Loucy (cell line): ENCODE data around the gene MTHFD2L.

Experiments used
- H2AFZ ChIP-seq: fragments of 200-600 bp; sonication (generic); 2 replicates; pipeline ENCODE4 v1.6.0; 2016; ENCODE audit warnings: antibody characterized with exemption, mild to moderate bottlenecking, low read length, moderate library complexity
- H3F3A ChIP-seq: fragments of 200-600 bp; 2 replicates; pipeline ENCODE4 v1.6.0; 2016; ENCODE audit warnings: antibody characterized with exemption, low read depth, mild to moderate bottlenecking
- H3K27me3 ChIP-seq: fragments of 200-600 bp; sonication (generic); 2 replicates; pipeline ENCODE4 v1.6.1; 2014; ENCODE audit warnings: low read length, mild to moderate bottlenecking; ENCODE audit not compliant: insufficient read depth, poor library complexity, severe bottlenecking
- H3K36me3 ChIP-seq: fragments of 200-600 bp; sonication (generic); 2 replicates; pipeline ENCODE4 v1.6.1; 2016; ENCODE audit warnings: low read length; ENCODE audit not compliant: insufficient read depth
- H3K4me1 ChIP-seq: fragments of 200-600 bp; sonication (generic); 2 replicates; pipeline ENCODE4 v1.5.1; 2014; ENCODE audit warnings: low read length, mild to moderate bottlenecking; ENCODE audit not compliant: insufficient read depth, poor library complexity, severe bottlenecking
- H3K4me2 ChIP-seq: fragments of 200-600 bp; sonication (generic); 2 replicates; pipeline ENCODE4 v1.6.0; 2014; ENCODE audit warnings: antibody characterized with exemption, low read length, low read depth, mild to moderate bottlenecking; ENCODE audit not compliant: poor library complexity, severe bottlenecking
- H3K4me3 ChIP-seq: fragments of 200-600 bp; sonication (generic); 2 replicates; pipeline ENCODE4 v1.5.1; 2014; ENCODE audit warnings: low read length, mild to moderate bottlenecking, mixed read lengths; ENCODE audit not compliant: poor library complexity, severe bottlenecking
- H3K79me2 ChIP-seq: fragments of 200-600 bp; sonication (generic); 2 replicates; pipeline ENCODE4 v1.6.1; 2014; ENCODE audit warnings: low read length; ENCODE audit not compliant: insufficient read depth
- H3K9ac ChIP-seq: fragments of 200-600 bp; sonication (generic); 2 replicates; pipeline ENCODE4 v1.6.0; 2014; ENCODE audit warnings: mild to moderate bottlenecking, low read depth, low read length, moderate library complexity; ENCODE audit not compliant: poor library complexity, severe bottlenecking
- H3K9me2 ChIP-seq: fragments of 200-600 bp; sonication (generic); replicated peaks from 2 replicates; pipeline ENCODE4 v1.6.1; 2016; ENCODE audit warnings: low read depth, low read length, mixed read lengths
- H3K9me3 ChIP-seq: fragments of 200-600 bp; sonication (generic); 2 replicates; pipeline ENCODE4 v1.6.1; 2014; ENCODE audit warnings: mild to moderate bottlenecking, antibody characterized with exemption, low read length, low read depth; ENCODE audit not compliant: insufficient read depth
- H4K20me1 ChIP-seq: fragments of 200-600 bp; sonication (generic); 2 replicates; pipeline ENCODE4 v1.6.0; 2014; ENCODE audit warnings: antibody characterized with exemption, low read length, mild to moderate bottlenecking; ENCODE audit not compliant: insufficient read depth, poor library complexity, severe bottlenecking
- EZH2phosphoT487 ChIP-seq: fragments of 200-600 bp; IDR thresholded peaks from 2 replicates; pipeline ENCODE4 v1.6.1; 2018; ENCODE audit warnings: antibody characterized with exemption, mild to moderate bottlenecking, moderate library complexity, borderline replicate concordance
- TF ChIP-seq, protein P1 (sequence below): fragments of 200-600 bp; sonication (generic); conservative IDR thresholded peaks from 2 replicates; pipeline ENCODE4 v1.5.1; 2014; ENCODE audit warnings: mild to moderate bottlenecking, antibody characterized with exemption, low read length

The MTHFD2L gene

DNA sequence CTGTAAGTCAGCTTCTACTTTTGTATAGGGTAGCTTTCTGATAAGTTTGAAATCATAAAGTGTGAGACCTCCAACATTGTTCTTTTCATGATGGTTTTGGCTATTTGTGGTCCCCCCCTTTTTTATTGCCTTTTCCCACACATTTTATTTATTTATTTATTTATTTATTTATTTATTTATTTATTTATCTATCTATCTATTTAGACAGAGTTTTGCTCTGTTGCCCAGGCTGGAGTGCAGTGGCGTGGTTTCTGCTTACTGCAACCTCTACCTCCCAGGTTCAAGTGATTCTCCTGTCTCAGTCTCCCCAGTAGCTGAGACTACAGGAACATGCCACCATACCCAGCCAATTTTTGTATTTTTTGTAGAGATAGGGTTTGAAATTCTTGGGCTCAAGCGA is 9.7 kb upstream of the MTHFD2L start:
- TF ChIP-seq, protein P1, sequence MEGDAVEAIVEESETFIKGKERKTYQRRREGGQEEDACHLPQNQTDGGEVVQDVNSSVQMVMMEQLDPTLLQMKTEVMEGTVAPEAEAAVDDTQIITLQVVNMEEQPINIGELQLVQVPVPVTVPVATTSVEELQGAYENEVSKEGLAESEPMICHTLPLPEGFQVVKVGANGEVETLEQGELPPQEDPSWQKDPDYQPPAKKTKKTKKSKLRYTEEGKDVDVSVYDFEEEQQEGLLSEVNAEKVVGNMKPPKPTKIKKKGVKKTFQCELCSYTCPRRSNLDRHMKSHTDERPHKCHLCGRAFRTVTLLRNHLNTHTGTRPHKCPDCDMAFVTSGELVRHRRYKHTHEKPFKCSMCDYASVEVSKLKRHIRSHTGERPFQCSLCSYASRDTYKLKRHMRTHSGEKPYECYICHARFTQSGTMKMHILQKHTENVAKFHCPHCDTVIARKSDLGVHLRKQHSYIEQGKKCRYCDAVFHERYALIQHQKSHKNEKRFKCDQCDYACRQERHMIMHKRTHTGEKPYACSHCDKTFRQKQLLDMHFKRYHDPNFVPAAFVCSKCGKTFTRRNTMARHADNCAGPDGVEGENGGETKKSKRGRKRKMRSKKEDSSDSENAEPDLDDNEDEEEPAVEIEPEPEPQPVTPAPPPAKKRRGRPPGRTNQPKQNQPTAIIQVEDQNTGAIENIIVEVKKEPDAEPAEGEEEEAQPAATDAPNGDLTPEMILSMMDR: no peak
- TF ChIP-seq EZH2phosphoT487: no peak
- Histone ChIP-seq H4K20me1 (no peaks in the 10 kb centered on the region), H3K36me3 (no peaks in the 10 kb centered on the region), H2AFZ (no peak overlapping the region), H3K9me3 (0 out of 2 replicates have a peak, but pooled peaks cover 4% of the 10 kb centered on the region), H3K9ac (no peak overlapping the region), H3F3A (no peaks in the 10 kb centered on the region), H3K9me2 (no peaks in the 10 kb centered on the region), H3K4me1 (no peaks in the 10 kb centered on the region), H3K4me3 (no peak overlapping the region), H3K27me3 (no peaks in the 10 kb centered on the region), H3K4me2 (no peak overlapping the region), H3K79me2 (no peaks in the 10 kb centered on the region)

DNA sequence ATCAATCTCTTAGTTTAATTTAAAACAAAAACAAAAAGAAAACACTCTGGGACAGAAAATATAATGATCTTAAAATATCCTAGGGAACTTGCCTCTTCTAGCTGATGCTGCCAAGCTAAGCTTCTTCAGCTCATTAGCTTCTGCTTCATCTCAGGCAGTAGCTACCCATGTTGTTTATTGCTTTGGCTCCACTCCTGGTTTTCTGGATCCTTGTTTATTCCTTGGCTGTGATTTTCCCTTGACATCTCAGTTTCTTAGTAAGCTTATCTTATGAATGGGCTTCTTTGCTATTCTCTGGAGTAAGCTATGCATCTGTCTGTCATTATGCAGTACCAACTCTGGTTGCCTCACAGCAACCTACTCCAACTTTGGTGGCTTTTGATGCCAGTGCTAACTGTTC is 5.1 kb upstream of the MTHFD2L start:
- peaks cover 12% of the 10 kb centered on the region for H3K4me1 ChIP-seq
- H3K36me3 ChIP-seq: no peaks in the 10 kb centered on the region
- TF ChIP-seq, protein P1: no peak
- no peak for TF ChIP-seq EZH2phosphoT487
- H3K9me3 ChIP-seq: no peaks in the 10 kb centered on the region
- H3K9ac ChIP-seq: no peak overlapping the region
- no peak overlapping the region for H2AFZ ChIP-seq
- H4K20me1 ChIP-seq: no peaks in the 10 kb centered on the region
- no peaks in the 10 kb centered on the region for H3K27me3 ChIP-seq
- H3K79me2 ChIP-seq: peaks cover 8% of the 10 kb centered on the region
- H3K4me3 ChIP-seq: no peak overlapping the region
- H3F3A ChIP-seq: no peaks in the 10 kb centered on the region; the same call in 1 of the 2 replicates
- H3K9me2 ChIP-seq: no peaks in the 10 kb centered on the region
- no peak overlapping the region for H3K4me2 ChIP-seq

DNA sequence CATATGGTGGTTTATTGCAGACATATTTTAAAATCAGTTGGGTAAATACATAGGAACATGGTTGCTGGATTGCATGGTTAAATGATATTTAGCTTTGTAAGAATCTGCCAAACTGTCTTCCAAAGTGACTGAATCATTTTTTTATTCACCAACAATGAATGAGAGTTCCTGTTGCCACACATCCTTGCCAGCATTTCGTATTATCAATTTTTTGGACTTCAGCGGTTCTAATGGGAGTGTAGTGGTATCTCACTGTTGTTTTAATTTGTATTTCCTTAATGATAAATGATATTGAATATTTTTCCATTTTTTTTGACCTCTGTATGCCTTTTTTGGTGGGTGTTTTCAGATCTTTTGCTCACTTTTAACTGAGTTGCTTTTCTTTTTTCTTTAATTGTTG is 1.4 kb upstream of the MTHFD2L start:
- Histone ChIP-seq H3K79me2 (peaks cover 44% of the 10 kb centered on the region), H3K27me3 (no peaks in the 10 kb centered on the region), H3K4me1 (peaks cover 35% of the 10 kb centered on the region), H4K20me1 (peaks cover 19% of the 10 kb centered on the region), H2AFZ (no peak overlapping the region), H3K9me2 (no peaks in the 10 kb centered on the region), H3K4me3 (no peak overlapping the region), H3F3A (no peaks in the 10 kb centered on the region; the same call in 1 of the 2 replicates), H3K9me3 (no peaks in the 10 kb centered on the region), H3K4me2 (no peak overlapping the region), H3K36me3 (no peaks in the 10 kb centered on the region), H3K9ac (peak overlapping the region; percentile 82)
- TF ChIP-seq, protein P1: no peak
- no peak for TF ChIP-seq EZH2phosphoT487
